Panc1 (cell line): ENCODE data around the gene SENP1. TPM values are rescaled to one million over a fixed set of nuclear protein-coding genes. Genes with fewer than 3 reads are reported as not detected.

Experiments used
- ATAC-seq: fragments of 200-7000 bp; cut with Tn5 transposase; 2 replicates; pipeline ENCODE4 v1.9.1; 2020; ENCODE audit warnings: mild to moderate bottlenecking, moderate library complexity
- BruUV-seq: library from RNA; stranded (reverse); fragments of 400-500 nt; replicated peaks from 2 replicates; lab custom pipeline; 2021; lab: Mats Ljungman, UMichigan
- CTCF ChIA-PET: fragments of 300-600 bp; sonication (Branson Sonifier 250); formaldehyde crosslinking; loops from one replicate; lab custom pipeline; 2022; ENCODE audit warnings: antibody characterized with exemption; lab: Charles Lee
- POLR2A ChIA-PET: fragments of 300-600 bp; sonication (Branson Sonifier 250); formaldehyde crosslinking; loops from one replicate; lab custom pipeline; 2022; ENCODE audit warnings: antibody characterized with exemption; lab: Charles Lee
- DNase-seq: peaks from one replicate; pipeline ENCODE4 v3.0.0-alpha.2; 2010; ENCODE audit warnings: low read depth, low spot score
- H3K27ac ChIP-seq: 2 replicates; pipeline ENCODE4 v1.5.1; 2011; ENCODE audit warnings: mild to moderate bottlenecking, low read length, inconsistent platforms
- H3K27me3 ChIP-seq: fragments of 200-500 bp; sonication (Bioruptor generic); 2 replicates; pipeline ENCODE4 v1.6.0; 2014; ENCODE audit warnings: low read length, inconsistent platforms; ENCODE audit not compliant: control insufficient read depth, insufficient read depth
- H3K36me3 ChIP-seq: fragments of 200-500 bp; sonication (Bioruptor generic); 2 replicates; pipeline ENCODE4 v1.5.1; 2014; ENCODE audit warnings: inconsistent platforms, mild to moderate bottlenecking, low read length, moderate library complexity; ENCODE audit not compliant: control insufficient read depth, insufficient read depth
- H3K4me1 ChIP-seq: 2 replicates; pipeline ENCODE4 v1.5.1; 2011; ENCODE audit warnings: inconsistent platforms, mild to moderate bottlenecking, low read length, moderate library complexity; ENCODE audit not compliant: control insufficient read depth, insufficient read depth
- H3K4me3 ChIP-seq, 2 experiments: 2 replicates each; pipeline ENCODE4 v1.5.1; 2011 to 2012; ENCODE audit warnings: low read depth in 2 of 2, low read length in 2 of 2, mild to moderate bottlenecking in 2 of 2, inconsistent platforms in 1 of 2, moderate library complexity in 1 of 2
- H3K9me3 ChIP-seq: fragments of 200-500 bp; sonication (Bioruptor generic); 2 replicates; pipeline ENCODE4 v1.5.1; 2014; ENCODE audit warnings: low read depth, mild to moderate bottlenecking, inconsistent platforms, low read length, moderate library complexity; ENCODE audit not compliant: control insufficient read depth, insufficient read depth
- POLR2AphosphoS5 ChIP-seq: IDR thresholded peaks from 2 replicates; pipeline ENCODE4 v1.6.1; 2012; ENCODE audit warnings: mild to moderate bottlenecking, low read depth, low read length, moderate library complexity
- SIN3A ChIP-seq: IDR thresholded peaks from 2 replicates; pipeline ENCODE4 v1.6.1; 2012; ENCODE audit warnings: low read depth, mild to moderate bottlenecking, low read length, moderate library complexity, borderline replicate concordance; ENCODE audit not compliant: insufficient read depth
- TCF7L2 ChIP-seq: IDR thresholded peaks from 2 replicates; pipeline ENCODE4 v1.6.1; 2011; ENCODE audit warnings: mild to moderate bottlenecking, low read depth, low read length, inconsistent platforms
- in situ Hi-C: cut with HindIII; loops from 2 replicates; pipeline ENCODE4 v1.10.0; 2016; ENCODE audit warnings: low sequenced_read_pairs, low pct_unique_long_range_greater_than_20kb
- intact Hi-C: fragments of 100-400 bp; cut with micrococcal nuclease; formaldehyde crosslinking; loops from one replicate; pipeline ENCODE4 v1.10.0; 2022; ENCODE audit not compliant: unreplicated experiment
- total RNA-seq: library from RNA; stranded (reverse); gene quantifications from one replicate; pipeline ENCODE4 v1.2.1, GENCODE V29; 2021; ENCODE audit not compliant: unreplicated experiment
- TF ChIP-seq, protein P1 (sequence below): fragments of 450-650 bp; IDR thresholded peaks from 2 replicates; pipeline ENCODE4 v1.5.1; 2017; ENCODE audit warnings: mild to moderate bottlenecking
- TF ChIP-seq, protein P2 (sequence below), 2 experiments: IDR thresholded peaks; 2 replicates each; pipeline ENCODE4 v1.6.1; 2011 to 2012; ENCODE audit warnings: low read depth in 2 of 2, control low read depth in 1 of 2, low read length in 1 of 2, mild to moderate bottlenecking in 1 of 2, moderate library complexity in 1 of 2; ENCODE audit not compliant: insufficient read depth in 1 of 2

Gene SENP1
- total RNA-seq, 1 experiment from 2014 or later = 35.2 TPM

DNA sequence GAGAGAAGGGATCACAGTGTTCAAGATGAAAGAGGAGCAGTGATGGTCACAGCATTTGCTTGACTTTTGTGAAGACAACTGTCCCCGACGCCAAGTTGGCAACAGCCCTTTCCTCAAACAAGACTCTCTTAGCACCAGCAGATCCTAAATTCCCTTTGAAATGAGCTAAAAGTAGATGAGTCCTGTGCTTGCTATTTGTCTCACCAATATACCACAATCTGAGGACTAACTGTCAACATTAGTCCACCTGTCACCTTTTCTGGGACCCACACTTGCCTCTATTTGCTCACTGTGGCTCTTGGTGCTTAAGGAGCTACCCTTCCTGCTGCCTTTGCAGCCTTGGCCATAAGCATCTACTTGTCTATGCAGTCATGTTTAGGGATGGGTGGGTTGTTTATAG lies 54.2 kb downstream of the SENP1 start:
- POLR2A ChIA-PET = no interaction called here
- Histone ChIP-seq H3K4me1 (no peaks in the 10 kb centered on the region), H3K27ac (no peak overlapping the region), H3K36me3 (peaks cover 4% of the 10 kb centered on the region; the same call in 1 of the 2 replicates), H3K27me3 (no peaks in the 10 kb centered on the region), H3K4me3 (no peak overlapping the region), H3K9me3 (no peaks in the 10 kb centered on the region)
- in situ Hi-C loops (no loop called here), intact Hi-C loops (no loop called here)
- DNase-seq (no peak), ATAC-seq (no peak)
- TSS peak; percentile 23 for BruUV-seq
- CTCF ChIA-PET = interaction anchor here (0.5 to 0.7 kb wide), 2 partner anchors 33 to 631 kb away, joined by 3 to 12 read pairs; no protein-coding TSS in a partner anchor
- TF ChIP-seq SIN3A (no peak), TCF7L2 (no peak), POLR2AphosphoS5 (no peak)
- TF ChIP-seq, protein P1, sequence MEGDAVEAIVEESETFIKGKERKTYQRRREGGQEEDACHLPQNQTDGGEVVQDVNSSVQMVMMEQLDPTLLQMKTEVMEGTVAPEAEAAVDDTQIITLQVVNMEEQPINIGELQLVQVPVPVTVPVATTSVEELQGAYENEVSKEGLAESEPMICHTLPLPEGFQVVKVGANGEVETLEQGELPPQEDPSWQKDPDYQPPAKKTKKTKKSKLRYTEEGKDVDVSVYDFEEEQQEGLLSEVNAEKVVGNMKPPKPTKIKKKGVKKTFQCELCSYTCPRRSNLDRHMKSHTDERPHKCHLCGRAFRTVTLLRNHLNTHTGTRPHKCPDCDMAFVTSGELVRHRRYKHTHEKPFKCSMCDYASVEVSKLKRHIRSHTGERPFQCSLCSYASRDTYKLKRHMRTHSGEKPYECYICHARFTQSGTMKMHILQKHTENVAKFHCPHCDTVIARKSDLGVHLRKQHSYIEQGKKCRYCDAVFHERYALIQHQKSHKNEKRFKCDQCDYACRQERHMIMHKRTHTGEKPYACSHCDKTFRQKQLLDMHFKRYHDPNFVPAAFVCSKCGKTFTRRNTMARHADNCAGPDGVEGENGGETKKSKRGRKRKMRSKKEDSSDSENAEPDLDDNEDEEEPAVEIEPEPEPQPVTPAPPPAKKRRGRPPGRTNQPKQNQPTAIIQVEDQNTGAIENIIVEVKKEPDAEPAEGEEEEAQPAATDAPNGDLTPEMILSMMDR = no peak
- TF ChIP-seq, protein P2, sequence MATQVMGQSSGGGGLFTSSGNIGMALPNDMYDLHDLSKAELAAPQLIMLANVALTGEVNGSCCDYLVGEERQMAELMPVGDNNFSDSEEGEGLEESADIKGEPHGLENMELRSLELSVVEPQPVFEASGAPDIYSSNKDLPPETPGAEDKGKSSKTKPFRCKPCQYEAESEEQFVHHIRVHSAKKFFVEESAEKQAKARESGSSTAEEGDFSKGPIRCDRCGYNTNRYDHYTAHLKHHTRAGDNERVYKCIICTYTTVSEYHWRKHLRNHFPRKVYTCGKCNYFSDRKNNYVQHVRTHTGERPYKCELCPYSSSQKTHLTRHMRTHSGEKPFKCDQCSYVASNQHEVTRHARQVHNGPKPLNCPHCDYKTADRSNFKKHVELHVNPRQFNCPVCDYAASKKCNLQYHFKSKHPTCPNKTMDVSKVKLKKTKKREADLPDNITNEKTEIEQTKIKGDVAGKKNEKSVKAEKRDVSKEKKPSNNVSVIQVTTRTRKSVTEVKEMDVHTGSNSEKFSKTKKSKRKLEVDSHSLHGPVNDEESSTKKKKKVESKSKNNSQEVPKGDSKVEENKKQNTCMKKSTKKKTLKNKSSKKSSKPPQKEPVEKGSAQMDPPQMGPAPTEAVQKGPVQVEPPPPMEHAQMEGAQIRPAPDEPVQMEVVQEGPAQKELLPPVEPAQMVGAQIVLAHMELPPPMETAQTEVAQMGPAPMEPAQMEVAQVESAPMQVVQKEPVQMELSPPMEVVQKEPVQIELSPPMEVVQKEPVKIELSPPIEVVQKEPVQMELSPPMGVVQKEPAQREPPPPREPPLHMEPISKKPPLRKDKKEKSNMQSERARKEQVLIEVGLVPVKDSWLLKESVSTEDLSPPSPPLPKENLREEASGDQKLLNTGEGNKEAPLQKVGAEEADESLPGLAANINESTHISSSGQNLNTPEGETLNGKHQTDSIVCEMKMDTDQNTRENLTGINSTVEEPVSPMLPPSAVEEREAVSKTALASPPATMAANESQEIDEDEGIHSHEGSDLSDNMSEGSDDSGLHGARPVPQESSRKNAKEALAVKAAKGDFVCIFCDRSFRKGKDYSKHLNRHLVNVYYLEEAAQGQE (IDR thresholded peaks at IDR 0.05; ENCODE audit: insufficient read depth in 1 of 2, low read depth in 2 of 2, low read length in 1 of 2) = no peak

DNA sequence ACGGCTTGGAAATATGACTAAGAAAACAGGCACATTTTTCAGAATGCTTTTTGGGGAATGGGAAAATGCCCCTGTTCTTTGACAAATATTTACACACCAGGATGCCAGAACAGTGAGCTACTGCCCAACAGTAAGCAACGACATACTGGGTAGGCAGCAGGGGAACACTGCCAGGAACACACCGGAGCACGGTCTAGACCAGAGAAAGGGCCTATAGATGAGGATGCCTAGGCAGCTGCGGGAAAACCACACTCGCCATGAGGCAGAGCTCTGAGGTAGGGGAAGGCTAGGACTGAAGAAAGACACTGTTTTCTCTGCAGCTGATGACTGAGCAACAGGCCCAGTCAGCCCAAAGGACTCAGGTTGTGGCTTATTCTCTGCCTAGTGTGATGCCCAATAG lies 55.7 kb downstream of the SENP1 start:
- no TSS peak for BruUV-seq
- POLR2A ChIA-PET = no interaction called here

More for the DNA sequence above, 55.7 kb downstream of the SENP1 start:
- CTCF ChIA-PET = interaction anchor here (0.7 kb wide), 1 partner anchor 45 kb away, joined by 7 read pairs; no protein-coding TSS in a partner anchor
- no peak overlapping the region for H3K27ac ChIP-seq
- TF ChIP-seq TCF7L2 = no peak
- TF ChIP-seq SIN3A = no peak
- TF ChIP-seq, protein P1 = no peak
- TF ChIP-seq, protein P2 (IDR thresholded peaks at IDR 0.05; ENCODE audit: insufficient read depth in 1 of 2, low read depth in 2 of 2, low read length in 1 of 2) = no peak
- no peaks in the 10 kb centered on the region for H3K4me1 ChIP-seq
- no peaks in the 10 kb centered on the region for H3K27me3 ChIP-seq
- no peaks in the 10 kb centered on the region for H3K9me3 ChIP-seq
- H3K36me3 ChIP-seq = peaks cover 6% of the 10 kb centered on the region
- ATAC-seq (no peak), DNase-seq (no peak)
- no peak overlapping the region for H3K4me3 ChIP-seq
- in situ Hi-C loops (no loop called here), intact Hi-C loops (no loop called here)
